ENCODE results near the gene GTPBP2.

GTPBP2 gene

GRCh38 chr6:43575772-43576551, 53.1 kb downstream of the GTPBP2 start, which contains the start of the genes POLH and XPO5:
POLH (plus strand) TSS chr6:43576185; CDS start chr6:43582320, 6,135 bp downstream.
XPO5 (minus strand) TSS chr6:43576038; CDS start chr6:43575864, 174 bp downstream.
- DNase-seq (ENCODE audit: low spot score): peak; percentile 91

DNA sequence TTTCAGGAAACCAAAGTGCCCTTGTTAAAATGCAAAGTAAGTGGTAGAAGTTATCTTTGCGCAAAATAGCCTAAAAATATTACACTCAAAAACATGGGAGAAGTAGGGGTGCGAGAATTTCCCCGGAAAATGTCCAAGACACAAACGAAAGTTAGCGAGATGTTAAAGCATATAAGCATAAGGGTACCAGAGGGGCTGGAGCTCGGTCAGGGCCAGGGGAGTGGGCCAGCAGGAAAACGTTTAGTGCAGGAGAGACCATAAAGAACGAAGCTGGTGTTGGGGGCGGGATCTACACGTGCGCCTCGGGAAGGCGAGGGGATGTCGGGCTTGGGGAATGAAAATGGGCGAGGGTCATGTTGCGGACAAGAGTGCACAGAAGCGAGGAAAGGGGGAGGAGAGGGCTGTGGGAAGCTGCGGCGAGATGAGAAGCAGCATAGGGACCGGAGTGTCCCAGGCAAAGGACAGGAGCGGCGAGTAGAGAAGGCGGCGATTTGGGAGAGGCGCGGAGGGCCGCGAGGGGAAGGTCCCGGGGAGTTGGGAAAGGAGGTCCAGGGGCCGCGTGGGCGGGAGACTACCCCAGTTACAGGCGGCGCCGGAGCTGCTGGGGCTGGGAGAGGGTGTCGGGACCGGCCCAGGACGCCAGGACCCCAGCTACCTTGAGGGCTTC, 53.8 kb downstream of the GTPBP2 start:
- DNase-seq (ENCODE audit: low spot score): peak; percentile 64

GRCh38 chr6:43572015-43572414, 57.0 kb downstream of the GTPBP2 start:
- no peak for DNase-seq (ENCODE audit: low spot score)

DNA sequence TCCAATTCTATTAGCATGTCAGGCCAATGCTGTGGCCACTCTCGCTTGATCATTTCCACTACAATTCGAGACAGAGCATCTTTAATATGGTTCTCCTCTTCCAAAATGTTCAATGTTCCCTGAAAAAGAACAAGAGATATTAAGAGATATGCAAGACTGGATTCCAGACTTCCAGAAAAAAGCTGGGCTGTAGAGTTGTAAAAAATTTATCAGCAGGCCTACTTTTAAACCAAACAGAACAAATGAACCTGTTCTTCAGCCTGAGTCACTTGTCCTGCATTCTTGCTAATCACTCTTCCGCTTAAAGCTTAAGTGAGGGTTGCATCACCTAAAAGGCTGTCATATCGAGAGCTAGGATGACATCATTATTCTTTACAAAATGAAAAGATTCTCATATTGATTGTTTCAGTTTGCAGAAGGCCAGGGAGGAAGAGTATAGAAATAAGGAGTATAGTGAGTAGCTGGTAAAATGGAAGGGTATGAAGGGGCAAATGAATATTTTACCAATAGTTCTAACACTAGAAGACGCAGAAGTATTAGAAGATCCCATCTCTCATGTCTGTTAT, 58.1 kb downstream of the GTPBP2 start:
- DNase-seq (ENCODE audit: low spot score): no peak

Measured in left forelimb (tissue), 1 donor.